Rectal smooth muscle tissue (tissue), 1 donor: ENCODE measurements around the gene MTREX.

Experiments used
- H3K27ac ChIP-seq: one replicate; pipeline ENCODE4 v1.7.0; 2013; ENCODE audit warnings: low read depth, low read length, inconsistent platforms
- H3K27me3 ChIP-seq: one replicate; pipeline ENCODE4 v1.7.0; 2013; ENCODE audit warnings: low read length; ENCODE audit not compliant: control insufficient read depth, insufficient read depth
- H3K36me3 ChIP-seq: one replicate; pipeline ENCODE4 v1.7.0; 2013; ENCODE audit warnings: low read length; ENCODE audit not compliant: control insufficient read depth, insufficient read depth
- H3K4me1 ChIP-seq: one replicate; pipeline ENCODE4 v1.7.0; 2013; ENCODE audit warnings: low read length; ENCODE audit not compliant: control insufficient read depth, insufficient read depth
- H3K4me3 ChIP-seq: one replicate; pipeline ENCODE4 v1.7.0; 2013; ENCODE audit warnings: low read length
- H3K9ac ChIP-seq: one replicate; pipeline ENCODE4 v1.7.0; 2013; ENCODE audit warnings: low read length

MTREX gene

GRCh38 chr5:55331321-55331720 is 23.5 kb downstream of the MTREX start:
- Histone ChIP-seq H3K36me3 (peaks cover 2% of the 10 kb centered on the region), H3K27me3 (no peaks in the 10 kb centered on the region), H3K9ac (no peak overlapping the region), H3K27ac (no peak overlapping the region), H3K4me3 (no peak overlapping the region), H3K4me1 (no peaks in the 10 kb centered on the region)

DNA sequence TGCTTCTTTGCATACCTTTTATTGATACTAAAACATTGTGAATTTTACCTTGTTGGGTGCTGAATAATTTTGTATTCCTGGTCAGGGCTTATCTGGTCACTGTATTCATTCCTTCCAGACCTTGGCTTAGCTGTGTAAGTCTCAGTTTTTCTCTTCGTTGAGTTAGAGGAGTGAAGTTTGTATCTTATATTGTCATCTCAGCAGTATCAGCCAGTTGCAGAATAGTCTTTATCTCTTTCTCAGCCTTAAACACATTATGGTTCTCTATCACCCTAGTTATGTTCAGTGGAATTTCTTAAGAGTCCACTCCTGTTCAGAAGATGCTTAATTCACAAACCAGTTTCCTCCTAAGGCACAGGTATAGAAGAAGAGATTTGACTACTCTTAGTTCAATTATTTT is 25.2 kb downstream of the MTREX start:
- Histone ChIP-seq H3K27me3 (no peaks in the 10 kb centered on the region), H3K9ac (no peak overlapping the region), H3K27ac (no peak overlapping the region), H3K36me3 (peaks cover 2% of the 10 kb centered on the region), H3K4me3 (no peak overlapping the region), H3K4me1 (no peaks in the 10 kb centered on the region)

DNA sequence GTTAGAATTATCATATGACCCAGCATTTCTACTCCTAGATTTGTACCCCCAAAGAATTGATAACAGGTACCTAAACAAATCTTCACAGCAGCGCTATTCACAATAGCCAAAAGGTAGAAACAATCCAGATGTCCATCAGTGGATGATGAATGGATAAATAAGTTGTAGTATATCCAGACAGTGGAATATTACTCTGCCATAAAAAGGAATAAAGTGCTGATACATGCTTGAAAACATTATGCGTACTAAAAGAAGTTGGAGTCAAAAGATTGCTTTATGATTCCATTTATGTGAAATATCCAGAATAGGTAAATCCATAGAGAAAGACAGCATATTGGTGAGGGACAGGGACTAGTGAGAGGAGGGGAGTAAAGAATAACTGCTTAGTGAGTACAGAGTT is 26.0 kb downstream of the MTREX start:
- no peak overlapping the region for H3K9ac ChIP-seq
- no peak overlapping the region for H3K4me3 ChIP-seq
- no peaks in the 10 kb centered on the region for H3K36me3 ChIP-seq
- no peaks in the 10 kb centered on the region for H3K4me1 ChIP-seq
- no peak overlapping the region for H3K27ac ChIP-seq
- no peaks in the 10 kb centered on the region for H3K27me3 ChIP-seq

DNA sequence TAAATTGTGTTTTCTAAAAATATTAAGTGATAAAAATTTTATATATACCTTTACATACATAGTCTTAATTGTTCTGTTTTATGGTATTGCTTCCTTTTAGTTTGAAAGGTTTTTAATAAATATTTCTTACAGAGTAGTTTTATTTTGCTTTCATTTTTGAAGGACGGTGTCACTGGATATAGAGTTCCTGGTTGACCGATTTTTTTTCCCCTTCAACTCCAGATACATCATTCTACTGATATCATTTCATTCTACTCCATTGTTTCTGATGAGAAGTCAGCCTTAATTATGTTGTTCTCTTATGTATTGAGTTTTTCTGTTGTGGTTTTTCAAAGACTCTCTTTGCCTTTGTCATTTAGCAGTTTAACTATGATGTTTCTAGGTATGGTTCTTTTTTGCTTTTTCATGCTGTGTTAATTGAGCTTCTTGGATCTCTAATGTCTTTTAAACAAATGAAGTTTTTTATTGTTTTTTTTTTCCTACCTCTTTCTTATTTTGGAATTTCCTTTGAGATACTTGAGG is 30.4 kb downstream of the MTREX start:
- H3K4me1 ChIP-seq = no peaks in the 10 kb centered on the region

GRCh38 chr5:55338810-55339243 is 31.0 kb downstream of the MTREX start:
- H3K4me3 ChIP-seq = no peak overlapping the region
- no peaks in the 10 kb centered on the region for H3K36me3 ChIP-seq
- H3K4me1 ChIP-seq = no peaks in the 10 kb centered on the region
- H3K27ac ChIP-seq = no peak overlapping the region
- H3K27me3 ChIP-seq = no peaks in the 10 kb centered on the region
- H3K9ac ChIP-seq = no peak overlapping the region

More for the DNA sequence above, 30.4 kb downstream of the MTREX start:
- no peaks in the 10 kb centered on the region for H3K36me3 ChIP-seq
- H3K27me3 ChIP-seq = no peaks in the 10 kb centered on the region
- no peak overlapping the region for H3K27ac ChIP-seq
- H3K4me3 ChIP-seq = no peak overlapping the region
- no peak overlapping the region for H3K9ac ChIP-seq

DNA sequence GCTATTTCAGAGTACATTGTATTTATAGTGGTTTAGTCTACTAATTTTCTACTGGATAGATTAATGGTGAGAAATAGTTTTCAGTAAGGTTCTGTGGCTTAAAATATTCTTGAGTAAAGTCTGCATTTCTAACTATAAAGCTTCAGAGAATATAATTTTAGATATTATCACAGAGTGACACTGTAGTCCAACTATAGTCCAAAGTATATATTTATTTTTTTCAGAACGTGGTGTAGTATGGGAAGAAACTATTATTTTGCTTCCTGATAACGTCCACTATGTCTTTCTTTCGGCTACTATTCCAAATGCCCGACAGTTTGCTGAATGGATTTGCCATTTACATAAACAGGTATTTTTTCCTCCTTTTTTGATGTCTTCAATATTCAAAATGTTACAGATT is 35.3 kb downstream of the MTREX start:
- peaks cover 6% of the 10 kb centered on the region for H3K36me3 ChIP-seq
- no peak overlapping the region for H3K9ac ChIP-seq
- no peaks in the 10 kb centered on the region for H3K27me3 ChIP-seq
- H3K27ac ChIP-seq = no peak overlapping the region
- no peaks in the 10 kb centered on the region for H3K4me1 ChIP-seq
- H3K4me3 ChIP-seq = no peak overlapping the region

DNA sequence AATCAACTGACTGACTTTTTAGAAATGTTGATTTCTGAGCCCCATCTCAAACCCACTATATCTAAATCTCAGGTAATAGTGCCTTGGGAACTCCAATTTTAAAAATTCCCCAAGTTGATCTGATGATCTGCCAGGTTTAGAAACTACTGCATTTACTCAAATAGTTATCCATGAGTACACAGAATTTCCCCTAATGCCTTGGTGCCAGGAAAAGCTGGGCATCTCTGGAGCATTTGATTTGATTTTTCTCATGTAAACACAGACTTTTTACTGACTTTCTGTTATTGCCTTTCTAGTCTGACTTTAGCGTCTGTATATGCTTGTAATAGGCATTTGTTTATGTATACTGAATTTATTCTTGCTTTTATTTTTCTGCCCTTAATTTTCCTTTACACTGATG is 35.8 kb downstream of the MTREX start:
- Histone ChIP-seq H3K4me1 (no peaks in the 10 kb centered on the region), H3K27ac (no peak overlapping the region), H3K9ac (no peak overlapping the region), H3K27me3 (no peaks in the 10 kb centered on the region), H3K36me3 (peaks cover 8% of the 10 kb centered on the region), H3K4me3 (no peak overlapping the region)

GRCh38 chr5:55344392-55344992 is 36.7 kb downstream of the MTREX start:
- Histone ChIP-seq H3K36me3 (peaks cover 8% of the 10 kb centered on the region), H3K27ac (no peak overlapping the region), H3K9ac (no peak overlapping the region), H3K4me3 (no peak overlapping the region), H3K27me3 (no peaks in the 10 kb centered on the region), H3K4me1 (no peaks in the 10 kb centered on the region)

DNA sequence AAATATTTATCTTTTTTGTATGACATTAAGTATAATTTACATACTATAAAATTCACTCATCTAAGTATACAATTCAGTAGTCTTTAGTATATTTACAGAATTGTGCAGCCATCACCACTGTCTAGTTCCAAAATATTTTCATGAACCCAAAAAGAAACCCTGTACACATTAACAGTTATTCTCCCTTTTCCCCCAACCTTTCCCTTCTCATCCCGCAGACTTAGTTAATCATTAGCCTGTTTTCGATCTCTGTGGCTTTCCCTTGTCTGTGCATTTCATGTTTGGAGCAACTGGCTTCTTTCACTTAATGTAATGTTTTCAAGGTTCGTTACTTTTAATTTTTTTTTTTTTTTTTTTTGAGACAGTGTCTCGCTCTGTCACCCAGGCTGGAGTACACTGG is 37.5 kb downstream of the MTREX start:
- Histone ChIP-seq H3K9ac (no peak overlapping the region), H3K36me3 (peaks cover 8% of the 10 kb centered on the region)

DNA sequence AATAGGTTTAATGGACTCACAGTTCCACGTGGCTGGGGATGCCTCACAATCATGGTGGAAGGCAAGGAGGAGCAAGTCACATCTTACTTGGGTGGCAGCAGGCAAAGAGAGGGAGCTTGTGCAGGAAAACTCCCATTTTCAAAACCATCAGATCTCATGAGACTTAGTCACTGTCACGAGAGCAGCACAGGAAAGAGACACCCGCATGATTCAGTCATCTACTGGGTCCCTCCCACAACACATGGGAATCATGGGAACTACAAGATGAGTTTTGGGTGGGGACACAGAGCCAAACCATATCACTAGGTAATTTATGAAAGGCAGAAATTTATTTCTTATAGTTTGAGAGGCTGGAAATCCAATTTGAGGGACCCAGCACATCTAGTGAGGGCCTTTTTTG is 40.0 kb downstream of the MTREX start:
- Histone ChIP-seq H3K4me3 (no peak overlapping the region), H3K27me3 (no peaks in the 10 kb centered on the region), H3K9ac (no peak overlapping the region), H3K27ac (no peak overlapping the region), H3K4me1 (no peaks in the 10 kb centered on the region), H3K36me3 (peaks cover 8% of the 10 kb centered on the region)

More for the DNA sequence above, 37.5 kb downstream of the MTREX start:
- H3K27ac ChIP-seq = no peak overlapping the region
- H3K27me3 ChIP-seq = no peaks in the 10 kb centered on the region
- no peak overlapping the region for H3K4me3 ChIP-seq
- no peaks in the 10 kb centered on the region for H3K4me1 ChIP-seq

- Histone ChIP-seq H3K27ac (no peak overlapping the region), H3K4me1 (no peaks in the 10 kb centered on the region), H3K4me3 (no peak overlapping the region), H3K36me3 (peaks cover 15% of the 10 kb centered on the region), H3K27me3 (no peaks in the 10 kb centered on the region), H3K9ac (no peak overlapping the region)
These were observed 43.0 kb downstream of the MTREX start for GRCh38 chr5:55350754-55351153.

DNA sequence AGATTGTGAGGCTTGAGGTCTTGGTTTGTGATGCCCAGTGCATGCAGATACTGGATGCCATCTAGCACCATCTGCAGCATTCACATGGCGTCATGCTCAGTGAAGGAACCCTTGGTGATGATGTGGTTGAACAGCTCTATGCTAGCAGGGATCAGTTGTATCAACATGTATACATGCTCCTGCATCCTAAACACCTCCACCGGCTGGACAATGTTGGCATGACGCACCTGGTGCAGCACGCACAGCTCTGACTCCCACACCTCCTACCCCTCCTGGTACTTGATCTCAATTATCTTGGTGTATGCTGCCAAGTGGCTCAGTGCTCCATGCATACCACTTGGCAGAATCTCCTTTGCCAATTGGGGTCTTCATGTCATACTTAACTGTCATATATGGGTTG is 49.1 kb downstream of the MTREX start:
- no peak overlapping the region for H3K27ac ChIP-seq
- H3K4me3 ChIP-seq = no peak overlapping the region
- H3K4me1 ChIP-seq = no peaks in the 10 kb centered on the region
- peaks cover 17% of the 10 kb centered on the region for H3K36me3 ChIP-seq
- H3K9ac ChIP-seq = no peak overlapping the region
- H3K27me3 ChIP-seq = no peaks in the 10 kb centered on the region

DNA sequence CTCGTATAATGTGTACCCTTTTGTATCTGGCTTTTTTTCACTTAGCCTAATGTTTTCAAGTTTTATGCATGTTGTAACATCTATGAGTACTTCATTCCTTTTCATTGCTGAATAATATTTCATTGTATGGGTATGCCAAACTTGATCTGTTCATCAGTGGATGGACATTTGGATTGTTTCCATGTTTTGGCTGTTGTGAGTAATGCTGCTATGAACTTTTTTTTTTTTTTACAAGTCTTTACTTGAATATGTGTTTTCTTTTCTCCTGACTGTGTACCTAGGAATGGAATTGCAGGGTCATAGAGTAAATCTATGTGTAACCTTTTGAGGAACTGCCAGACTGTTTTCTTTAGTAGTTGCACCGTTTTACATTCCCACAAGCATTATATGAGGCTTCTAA is 52.4 kb downstream of the MTREX start:
- H3K36me3 ChIP-seq = peaks cover 10% of the 10 kb centered on the region
- H3K9ac ChIP-seq = no peak overlapping the region
- no peak overlapping the region for H3K27ac ChIP-seq
- no peaks in the 10 kb centered on the region for H3K4me1 ChIP-seq
- H3K4me3 ChIP-seq = no peak overlapping the region
- H3K27me3 ChIP-seq = no peaks in the 10 kb centered on the region
